OCI-LY7 (cell line): ENCODE measurements around the gene CCDC27.

ENCODE experiments used
- EZH2phosphoT487 ChIP-seq: fragments of 200-600 bp; sonication (generic); IDR thresholded peaks from 2 replicates; pipeline ENCODE4 v1.6.1; 2018; ENCODE audit warnings: low read depth, borderline replicate concordance, mild to moderate bottlenecking, mixed run types, antibody characterized with exemption, low read length, moderate library complexity, mixed read lengths
- TF ChIP-seq, protein P1 (sequence below): fragments of 200-600 bp; sonication (generic); conservative IDR thresholded peaks from 2 replicates; pipeline ENCODE4 v1.5.1; 2014; ENCODE audit warnings: mild to moderate bottlenecking, antibody characterized with exemption, low read length, moderate library complexity, mixed read lengths

DNA sequence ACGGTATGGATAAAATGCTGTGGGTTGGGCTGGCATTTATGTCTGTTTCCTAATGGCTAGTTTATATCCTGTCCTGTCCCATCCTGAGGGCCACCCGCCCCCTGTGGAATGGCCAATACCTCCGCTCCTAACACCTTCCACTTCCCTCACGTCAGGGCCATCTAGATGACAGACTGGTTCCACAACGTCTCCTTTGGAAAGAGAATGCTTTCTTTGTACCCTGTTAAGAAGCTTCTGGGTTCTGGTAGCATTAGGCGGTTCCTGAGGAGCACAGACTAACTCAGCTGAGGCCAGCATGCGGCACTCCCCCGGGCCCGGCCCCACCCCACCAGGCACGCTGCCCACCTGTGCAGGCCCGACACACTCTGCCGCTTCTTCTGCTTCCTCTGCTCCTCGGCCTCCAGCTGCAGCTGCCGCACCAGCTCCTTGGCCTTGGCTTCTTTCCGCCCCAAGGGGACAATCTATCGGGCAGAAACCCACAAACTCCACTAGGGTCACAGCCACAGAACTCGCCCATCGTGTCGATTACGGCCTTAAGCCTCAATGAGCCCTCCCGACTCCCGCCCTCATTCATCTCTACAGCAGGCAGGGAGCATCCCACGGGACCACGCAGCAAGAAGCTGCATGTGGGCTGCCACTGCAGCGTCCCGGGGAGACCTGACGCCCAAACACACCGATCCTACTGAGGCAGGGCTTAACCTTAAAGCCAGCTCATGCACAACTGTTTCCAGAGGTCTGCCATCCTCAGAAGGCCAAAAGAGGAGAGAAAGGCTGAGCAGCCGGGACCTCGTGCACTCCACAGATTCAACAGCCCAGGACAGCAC, 31.6 kb downstream of the CCDC27 start:
- TF ChIP-seq, protein P1, sequence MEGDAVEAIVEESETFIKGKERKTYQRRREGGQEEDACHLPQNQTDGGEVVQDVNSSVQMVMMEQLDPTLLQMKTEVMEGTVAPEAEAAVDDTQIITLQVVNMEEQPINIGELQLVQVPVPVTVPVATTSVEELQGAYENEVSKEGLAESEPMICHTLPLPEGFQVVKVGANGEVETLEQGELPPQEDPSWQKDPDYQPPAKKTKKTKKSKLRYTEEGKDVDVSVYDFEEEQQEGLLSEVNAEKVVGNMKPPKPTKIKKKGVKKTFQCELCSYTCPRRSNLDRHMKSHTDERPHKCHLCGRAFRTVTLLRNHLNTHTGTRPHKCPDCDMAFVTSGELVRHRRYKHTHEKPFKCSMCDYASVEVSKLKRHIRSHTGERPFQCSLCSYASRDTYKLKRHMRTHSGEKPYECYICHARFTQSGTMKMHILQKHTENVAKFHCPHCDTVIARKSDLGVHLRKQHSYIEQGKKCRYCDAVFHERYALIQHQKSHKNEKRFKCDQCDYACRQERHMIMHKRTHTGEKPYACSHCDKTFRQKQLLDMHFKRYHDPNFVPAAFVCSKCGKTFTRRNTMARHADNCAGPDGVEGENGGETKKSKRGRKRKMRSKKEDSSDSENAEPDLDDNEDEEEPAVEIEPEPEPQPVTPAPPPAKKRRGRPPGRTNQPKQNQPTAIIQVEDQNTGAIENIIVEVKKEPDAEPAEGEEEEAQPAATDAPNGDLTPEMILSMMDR = no peak
- no peak for TF ChIP-seq EZH2phosphoT487
